C4-2B (cell line): ENCODE results near the gene WBP11.

Experiments
- ZFX ChIP-seq: fragments of 450-650 bp; IDR thresholded peaks from 2 replicates; pipeline ENCODE4 v1.6.1; 2017
- TF ChIP-seq, protein P1 (sequence below): fragments of 450-650 bp; conservative IDR thresholded peaks from 2 replicates; pipeline ENCODE4 v1.5.1; 2017; ENCODE audit warnings: mild to moderate bottlenecking

DNA sequence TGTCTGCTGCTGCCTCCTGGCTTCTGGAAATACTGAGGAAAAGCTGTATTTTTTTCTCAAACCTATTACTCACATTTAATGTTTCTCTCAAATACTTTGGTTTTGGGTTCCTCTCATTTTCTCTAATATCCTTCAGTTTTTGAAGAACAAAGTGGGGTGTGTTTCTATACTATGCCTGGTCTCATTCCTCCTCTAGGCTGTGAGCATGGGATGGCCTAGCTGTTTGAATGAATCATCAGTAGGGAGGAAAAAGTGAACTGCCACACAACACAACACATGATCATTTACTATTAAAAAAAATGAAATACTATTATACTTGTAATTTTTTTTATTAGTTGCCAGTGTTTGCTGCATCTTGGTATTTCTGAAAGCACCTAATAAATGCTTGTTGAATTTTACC, 22.0 kb upstream of the WBP11 start:
- TF ChIP-seq, protein P1, sequence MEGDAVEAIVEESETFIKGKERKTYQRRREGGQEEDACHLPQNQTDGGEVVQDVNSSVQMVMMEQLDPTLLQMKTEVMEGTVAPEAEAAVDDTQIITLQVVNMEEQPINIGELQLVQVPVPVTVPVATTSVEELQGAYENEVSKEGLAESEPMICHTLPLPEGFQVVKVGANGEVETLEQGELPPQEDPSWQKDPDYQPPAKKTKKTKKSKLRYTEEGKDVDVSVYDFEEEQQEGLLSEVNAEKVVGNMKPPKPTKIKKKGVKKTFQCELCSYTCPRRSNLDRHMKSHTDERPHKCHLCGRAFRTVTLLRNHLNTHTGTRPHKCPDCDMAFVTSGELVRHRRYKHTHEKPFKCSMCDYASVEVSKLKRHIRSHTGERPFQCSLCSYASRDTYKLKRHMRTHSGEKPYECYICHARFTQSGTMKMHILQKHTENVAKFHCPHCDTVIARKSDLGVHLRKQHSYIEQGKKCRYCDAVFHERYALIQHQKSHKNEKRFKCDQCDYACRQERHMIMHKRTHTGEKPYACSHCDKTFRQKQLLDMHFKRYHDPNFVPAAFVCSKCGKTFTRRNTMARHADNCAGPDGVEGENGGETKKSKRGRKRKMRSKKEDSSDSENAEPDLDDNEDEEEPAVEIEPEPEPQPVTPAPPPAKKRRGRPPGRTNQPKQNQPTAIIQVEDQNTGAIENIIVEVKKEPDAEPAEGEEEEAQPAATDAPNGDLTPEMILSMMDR: no peak
- TF ChIP-seq ZFX: no peak
